HFF-Myc (cell line): ENCODE data around the gene CILP.
"Not testable (repeated sequence)": the region's sequence is repeated elsewhere in the genome, so short reads cannot be mapped to it uniquely, and the experiment has no call there.

Source experiments
- DNase-seq: peaks from one replicate; pipeline ENCODE4 v3.0.0-alpha.2; 2011; ENCODE audit warnings: low read depth; ENCODE audit errors: extremely low read depth
- H3K4me3 ChIP-seq: replicated peaks from 2 replicates; pipeline ENCODE4 v1.5.1; 2011; ENCODE audit warnings: low read depth, mild to moderate bottlenecking, control low read depth, low read length
- TF ChIP-seq, protein P1 (sequence below): IDR thresholded peaks from 2 replicates; pipeline ENCODE4 v1.5.1; 2012; ENCODE audit warnings: mild to moderate bottlenecking, low read depth, low read length, control low read depth; ENCODE audit errors: missing control alignments

Gene CILP

DNA sequence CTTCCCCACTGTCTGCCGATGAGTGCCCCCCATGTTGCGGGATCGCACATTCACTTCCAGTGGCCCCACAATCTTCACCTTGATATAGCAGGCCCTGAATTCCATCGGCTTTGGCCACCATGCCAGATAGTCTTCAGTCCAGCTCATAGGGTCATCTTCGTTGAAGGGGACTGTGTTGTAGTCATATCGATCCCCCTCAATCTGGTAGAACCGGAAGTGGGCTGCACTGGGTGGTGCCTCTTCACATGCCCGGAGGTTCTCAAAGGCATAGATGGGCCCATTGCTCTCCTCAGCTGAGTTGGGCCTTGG, 14.0 kb downstream of the CILP start:
- no peak overlapping the region for H3K4me3 ChIP-seq
- no peak for DNase-seq
- TF ChIP-seq, protein P1, sequence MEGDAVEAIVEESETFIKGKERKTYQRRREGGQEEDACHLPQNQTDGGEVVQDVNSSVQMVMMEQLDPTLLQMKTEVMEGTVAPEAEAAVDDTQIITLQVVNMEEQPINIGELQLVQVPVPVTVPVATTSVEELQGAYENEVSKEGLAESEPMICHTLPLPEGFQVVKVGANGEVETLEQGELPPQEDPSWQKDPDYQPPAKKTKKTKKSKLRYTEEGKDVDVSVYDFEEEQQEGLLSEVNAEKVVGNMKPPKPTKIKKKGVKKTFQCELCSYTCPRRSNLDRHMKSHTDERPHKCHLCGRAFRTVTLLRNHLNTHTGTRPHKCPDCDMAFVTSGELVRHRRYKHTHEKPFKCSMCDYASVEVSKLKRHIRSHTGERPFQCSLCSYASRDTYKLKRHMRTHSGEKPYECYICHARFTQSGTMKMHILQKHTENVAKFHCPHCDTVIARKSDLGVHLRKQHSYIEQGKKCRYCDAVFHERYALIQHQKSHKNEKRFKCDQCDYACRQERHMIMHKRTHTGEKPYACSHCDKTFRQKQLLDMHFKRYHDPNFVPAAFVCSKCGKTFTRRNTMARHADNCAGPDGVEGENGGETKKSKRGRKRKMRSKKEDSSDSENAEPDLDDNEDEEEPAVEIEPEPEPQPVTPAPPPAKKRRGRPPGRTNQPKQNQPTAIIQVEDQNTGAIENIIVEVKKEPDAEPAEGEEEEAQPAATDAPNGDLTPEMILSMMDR = no peak

DNA sequence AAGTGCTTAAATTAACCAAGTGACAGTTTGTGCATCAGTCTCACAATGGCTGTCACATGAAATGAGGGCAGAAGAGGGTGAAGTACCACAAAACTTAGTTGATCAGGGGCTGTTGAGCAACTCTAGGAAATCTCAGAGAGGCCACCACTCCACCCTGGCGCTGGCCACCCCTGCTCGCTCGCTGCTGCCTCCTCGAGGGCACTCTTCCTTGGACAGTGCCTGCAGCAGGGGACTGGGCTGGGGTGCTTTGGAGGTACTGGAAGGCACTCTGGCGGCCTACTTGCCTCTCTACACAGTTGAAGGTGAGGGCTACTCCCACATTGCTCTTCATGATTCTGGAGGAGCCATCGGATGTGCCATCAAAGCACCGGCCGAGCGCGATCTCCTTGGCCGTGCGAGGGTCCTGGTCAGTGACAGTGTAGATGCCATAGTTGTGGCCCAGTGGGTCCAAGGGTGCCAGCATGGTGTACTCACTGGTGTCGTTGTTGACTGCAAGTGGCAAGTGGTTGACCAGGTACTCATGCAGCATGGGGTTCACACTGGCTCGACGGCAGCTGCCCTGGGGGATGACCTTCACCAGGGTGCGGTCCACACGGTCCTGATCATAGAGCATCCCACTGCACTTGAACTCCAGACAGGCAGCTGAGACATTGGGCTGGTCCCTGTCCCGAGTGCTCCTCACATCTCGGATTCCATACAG, 14.5 kb downstream of the CILP start:
- DNase-seq = no peak
- H3K4me3 ChIP-seq = no peak overlapping the region
- TF ChIP-seq, protein P1 = no peak

DNA sequence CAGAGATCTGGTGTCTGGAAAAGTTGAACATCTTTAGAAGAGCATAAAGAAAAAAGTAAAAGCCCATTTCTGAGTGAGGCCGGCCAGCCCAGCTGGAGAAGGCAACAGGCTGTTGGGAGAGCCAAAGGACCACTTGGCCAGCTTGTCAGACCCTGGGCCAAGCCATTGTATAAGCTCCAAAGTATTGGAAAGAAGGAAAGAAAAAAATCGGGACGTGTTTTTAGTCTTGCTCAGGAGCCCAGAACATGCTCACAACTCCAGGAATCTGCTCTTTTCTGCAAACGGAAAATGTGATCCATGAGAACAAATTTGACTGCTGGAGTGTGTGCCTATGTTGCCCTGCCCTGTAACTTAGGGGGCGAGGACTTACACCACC, 15.7 kb downstream of the CILP start:
- no peak for DNase-seq
- TF ChIP-seq, protein P1 = no peak
- no peak overlapping the region for H3K4me3 ChIP-seq

DNA sequence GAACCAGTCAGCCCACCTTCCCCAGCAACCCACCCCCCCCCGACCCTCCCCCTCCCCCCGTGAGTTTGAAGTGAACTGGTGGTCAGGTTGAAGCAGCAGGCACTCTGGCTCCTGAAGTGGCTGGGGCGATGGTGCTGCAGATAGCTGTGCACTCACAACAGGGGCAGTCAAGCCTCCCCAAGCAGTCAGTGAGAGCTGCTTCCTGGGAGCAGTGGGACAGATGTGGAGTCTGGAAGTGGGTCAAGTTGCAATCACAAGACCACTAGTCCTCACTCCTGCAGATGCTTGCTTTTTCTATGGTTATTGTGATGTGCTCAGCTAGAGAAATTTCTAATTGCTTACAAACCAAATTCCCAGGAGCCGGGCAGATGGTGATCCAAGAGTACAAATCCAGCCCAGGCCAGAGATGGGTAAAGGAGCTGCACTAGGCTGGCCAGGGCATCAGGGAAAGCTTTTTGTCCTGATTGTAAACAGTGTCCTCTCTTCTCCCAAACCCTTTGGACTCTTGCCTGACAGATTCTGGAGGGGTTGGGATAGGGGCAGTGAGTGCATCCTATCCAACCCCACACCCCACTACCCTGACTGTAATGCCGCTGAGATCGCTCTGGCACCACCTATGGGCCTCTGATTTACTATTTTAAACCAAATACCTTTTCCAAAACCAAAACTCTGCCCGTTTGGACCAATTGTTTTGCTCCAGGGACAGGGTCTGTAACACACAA, 16.3 kb downstream of the CILP start:
- DNase-seq = no peak
- no peak overlapping the region for H3K4me3 ChIP-seq
- TF ChIP-seq, protein P1 = peak; percentile 8

DNA sequence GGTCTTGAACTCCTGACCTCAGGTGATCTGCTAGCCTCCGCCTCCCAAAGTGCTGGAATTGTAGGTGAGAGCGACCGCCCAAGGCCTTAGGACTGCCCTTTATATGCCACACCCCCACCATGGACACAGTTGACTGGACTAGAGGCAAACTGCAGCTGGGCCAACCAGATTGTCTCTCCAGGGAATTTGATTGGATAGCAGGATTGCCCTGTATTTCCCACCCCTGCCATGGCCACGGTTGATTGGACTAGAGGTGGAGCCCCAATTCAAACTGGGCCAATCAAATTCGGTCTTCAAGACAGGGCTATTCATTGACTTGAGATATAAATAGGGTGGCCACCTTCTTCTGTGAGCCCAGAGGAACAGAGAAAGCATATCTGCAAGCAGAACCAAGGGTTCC, 19.3 kb downstream of the CILP start:
- H3K4me3 ChIP-seq = no peak overlapping the region
- TF ChIP-seq, protein P1 = no peak
- no peak for DNase-seq

DNA sequence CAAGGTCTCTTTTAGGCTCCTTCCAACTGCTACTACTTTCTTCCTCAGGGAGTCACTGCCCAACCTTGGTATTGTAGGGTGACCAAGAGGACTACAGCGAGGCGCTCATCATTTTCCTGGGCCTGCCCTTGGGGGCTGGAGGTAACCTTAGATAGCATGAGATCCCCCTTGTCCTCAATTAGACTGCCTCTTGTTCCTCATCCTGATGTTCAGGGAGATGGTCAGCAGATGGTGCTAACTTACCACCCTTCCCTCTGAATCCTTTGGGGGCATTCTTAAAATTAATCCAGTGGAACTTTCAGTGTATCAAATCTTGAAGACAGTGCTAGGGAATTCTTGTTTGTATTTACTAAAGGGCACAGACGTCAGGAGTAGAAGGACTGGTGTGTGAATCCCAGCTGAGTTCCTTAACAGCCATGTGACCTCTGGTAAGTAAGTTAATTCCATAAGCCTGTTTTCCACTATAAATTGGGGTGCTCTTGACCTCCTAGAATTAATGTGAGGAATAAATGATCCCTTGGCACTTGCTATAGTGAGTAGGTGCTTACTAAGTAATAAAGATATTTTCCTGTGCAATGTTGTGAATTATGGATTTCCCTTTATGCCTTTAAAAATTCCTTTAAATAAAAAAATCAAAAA, 22.1 kb downstream of the CILP start:
- H3K4me3 ChIP-seq = no peak overlapping the region
- TF ChIP-seq, protein P1 = peak; percentile 76
- no peak for DNase-seq

DNA sequence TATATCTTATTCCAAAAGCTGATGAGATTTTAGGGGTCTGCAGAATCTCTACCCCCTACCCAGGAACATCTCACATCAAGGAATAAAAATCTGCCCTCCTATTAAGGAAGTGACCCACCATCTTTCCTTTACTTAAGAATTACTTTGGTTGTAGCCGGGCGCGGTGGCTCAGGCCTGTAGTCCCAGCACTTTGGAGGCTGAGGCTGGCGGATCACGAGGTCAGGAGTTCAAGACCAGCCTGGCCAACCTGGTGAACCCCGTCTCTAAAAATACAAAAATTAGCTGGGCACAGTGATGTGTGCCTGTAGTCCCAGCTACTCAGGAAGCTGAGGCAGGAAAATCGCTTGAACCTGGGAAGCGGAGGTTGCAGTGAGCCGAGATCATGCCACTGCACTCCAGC, 22.8 kb downstream of the CILP start:
- not testable (repeated sequence) for H3K4me3 ChIP-seq, DNase-seq
